OCI-LY3 (cell line): ENCODE data around the gene C2orf76.

ENCODE experiments used
- H2AFZ ChIP-seq: fragments of 200-600, 300-600 bp; shearing (Covaris generic); 2 replicates; pipeline ENCODE4 v1.6.0; 2014; ENCODE audit warnings: antibody characterized with exemption, low read depth, low read length
- H3K27ac ChIP-seq: fragments of 200-600, 300-600 bp; sonication (generic); 2 replicates; pipeline ENCODE4 v1.5.1; 2014; ENCODE audit warnings: mild to moderate bottlenecking, low read length, moderate library complexity, mixed read lengths
- H3K27me3 ChIP-seq: fragments of 200-600, 300-600 bp; sonication (generic); 2 replicates; pipeline ENCODE4 v1.6.1; 2014; ENCODE audit warnings: low read depth, low read length, mixed read lengths
- H3K36me3 ChIP-seq: fragments of 200-600, 300-600 bp; sonication (generic); replicated peaks from 2 replicates; pipeline ENCODE3; 2014; ENCODE audit warnings: low read depth, low read length, mixed read lengths
- H3K4me1 ChIP-seq: fragments of 300-600, 200-600 bp; sonication (generic); 2 replicates; pipeline ENCODE4 v1.6.1; 2014; ENCODE audit warnings: low read length, mixed read lengths
- H3K4me2 ChIP-seq: fragments of 200-600, 300-600 bp; sonication (generic); 2 replicates; pipeline ENCODE4 v1.6.1; 2014; ENCODE audit warnings: low read length, mixed read lengths
- H3K4me3 ChIP-seq: fragments of 300-600, 200-600 bp; sonication (generic); 2 replicates; pipeline ENCODE4 v1.5.1; 2014; ENCODE audit warnings: antibody characterized with exemption, mild to moderate bottlenecking, low read length, moderate library complexity
- H3K79me2 ChIP-seq: fragments of 300-600, 200-600 bp; shearing (Covaris generic); 2 replicates; pipeline ENCODE4 v1.6.1; 2014; ENCODE audit warnings: mild to moderate bottlenecking, low read length, mixed read lengths
- H3K9ac ChIP-seq: fragments of 300-600, 200-600 bp; shearing (Covaris generic); 2 replicates; pipeline ENCODE4 v1.6.0; 2014; ENCODE audit warnings: mild to moderate bottlenecking, low read length, moderate library complexity
- H3K9me3 ChIP-seq: fragments of 200-600, 300-600 bp; shearing (Covaris generic); 2 replicates; pipeline ENCODE4 v1.6.1; 2014; ENCODE audit warnings: low read length, mixed read lengths; ENCODE audit not compliant: insufficient read depth
- H4K20me1 ChIP-seq: fragments of 200-600, 300-600 bp; sonication (generic); 2 replicates; pipeline ENCODE4 v1.6.1; 2016; ENCODE audit warnings: low read length, mixed read lengths; ENCODE audit not compliant: insufficient read depth
- EZH2phosphoT487 ChIP-seq: fragments of 200-600 bp; shearing (Covaris generic); IDR thresholded peaks from 2 replicates; pipeline ENCODE4 v1.6.1; 2018; ENCODE audit warnings: antibody characterized with exemption, mixed run types, low read depth
- TF ChIP-seq, protein P1 (sequence below): fragments of 200-600, 300-600 bp; sonication (generic); IDR thresholded peaks from 2 replicates; pipeline ENCODE4 v1.5.1; 2014; ENCODE audit warnings: antibody characterized with exemption, low read length, low read depth

C2orf76 gene

DNA sequence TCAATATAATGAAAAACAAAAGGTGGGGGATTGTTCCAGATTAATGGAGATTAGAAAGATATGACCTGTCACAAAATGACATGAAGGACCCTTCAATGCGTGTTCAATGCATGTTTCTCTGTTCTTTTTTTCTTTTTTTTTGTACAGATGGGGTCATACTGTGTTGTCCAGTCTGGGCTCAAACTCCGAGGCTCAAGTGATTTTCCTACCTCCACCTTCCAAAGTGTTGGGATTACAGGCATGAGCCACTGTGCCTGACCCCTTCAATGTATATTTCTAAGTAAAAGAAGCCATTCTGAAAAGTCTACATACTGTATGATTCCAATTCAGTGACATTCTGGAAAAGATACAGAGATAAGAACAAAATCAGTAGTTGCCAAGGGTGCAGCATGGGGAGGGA is 32.8 kb downstream of the C2orf76 start:
- Histone ChIP-seq H3K4me1 (peaks cover 1% of the 10 kb centered on the region), H3K9ac (no peak overlapping the region), H3K4me2 (no peak overlapping the region), H2AFZ (no peak overlapping the region), H3K27ac (no peak overlapping the region), H3K27me3 (no peaks in the 10 kb centered on the region), H3K36me3 (no peaks in the 10 kb centered on the region), H4K20me1 (no peaks in the 10 kb centered on the region), H3K79me2 (no peaks in the 10 kb centered on the region), H3K4me3 (no peak overlapping the region), H3K9me3 (no peaks in the 10 kb centered on the region)
- TF ChIP-seq, protein P1, sequence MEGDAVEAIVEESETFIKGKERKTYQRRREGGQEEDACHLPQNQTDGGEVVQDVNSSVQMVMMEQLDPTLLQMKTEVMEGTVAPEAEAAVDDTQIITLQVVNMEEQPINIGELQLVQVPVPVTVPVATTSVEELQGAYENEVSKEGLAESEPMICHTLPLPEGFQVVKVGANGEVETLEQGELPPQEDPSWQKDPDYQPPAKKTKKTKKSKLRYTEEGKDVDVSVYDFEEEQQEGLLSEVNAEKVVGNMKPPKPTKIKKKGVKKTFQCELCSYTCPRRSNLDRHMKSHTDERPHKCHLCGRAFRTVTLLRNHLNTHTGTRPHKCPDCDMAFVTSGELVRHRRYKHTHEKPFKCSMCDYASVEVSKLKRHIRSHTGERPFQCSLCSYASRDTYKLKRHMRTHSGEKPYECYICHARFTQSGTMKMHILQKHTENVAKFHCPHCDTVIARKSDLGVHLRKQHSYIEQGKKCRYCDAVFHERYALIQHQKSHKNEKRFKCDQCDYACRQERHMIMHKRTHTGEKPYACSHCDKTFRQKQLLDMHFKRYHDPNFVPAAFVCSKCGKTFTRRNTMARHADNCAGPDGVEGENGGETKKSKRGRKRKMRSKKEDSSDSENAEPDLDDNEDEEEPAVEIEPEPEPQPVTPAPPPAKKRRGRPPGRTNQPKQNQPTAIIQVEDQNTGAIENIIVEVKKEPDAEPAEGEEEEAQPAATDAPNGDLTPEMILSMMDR, result no peak
- TF ChIP-seq EZH2phosphoT487, result no peak

DNA sequence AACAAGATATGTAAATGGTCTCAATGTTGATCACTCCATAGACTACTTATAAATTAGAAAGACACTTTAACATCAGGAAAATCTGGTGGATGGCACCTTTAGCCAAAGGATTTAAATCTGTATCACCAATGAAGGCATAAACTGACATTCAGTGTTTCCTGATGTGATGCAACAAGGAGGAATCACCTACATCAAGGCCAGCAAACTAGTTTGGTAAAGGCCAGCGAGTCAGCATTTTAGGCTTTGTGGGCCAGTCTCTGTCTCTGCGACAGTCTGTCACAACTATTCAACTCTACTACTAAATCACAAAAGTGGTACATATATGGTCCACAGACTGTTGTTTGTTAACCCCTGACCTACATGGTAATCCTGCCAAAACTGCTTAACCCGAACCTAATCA is 33.3 kb downstream of the C2orf76 start:
- no peak overlapping the region for H3K4me2 ChIP-seq
- TF ChIP-seq, protein P1, result no peak
- TF ChIP-seq EZH2phosphoT487, result no peak
- H4K20me1 ChIP-seq, result no peaks in the 10 kb centered on the region

DNA sequence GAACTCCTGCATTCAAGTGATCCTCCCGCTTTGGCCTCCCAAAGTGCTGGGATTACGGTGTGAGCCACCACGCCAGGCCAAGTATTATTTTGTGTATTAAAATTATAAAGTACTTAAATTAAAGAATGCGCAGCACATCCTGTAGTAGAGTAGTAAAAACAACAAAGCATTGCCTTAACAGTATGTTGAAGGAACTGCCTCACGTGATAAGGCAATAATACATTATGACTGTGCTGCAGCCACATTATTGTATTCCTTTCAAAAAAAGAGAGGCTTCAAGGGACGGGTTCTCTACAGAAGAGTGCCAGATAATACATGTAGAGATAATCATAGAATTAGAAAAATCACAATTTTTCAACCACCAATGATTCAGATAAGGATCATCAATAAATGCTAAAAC is 33.7 kb downstream of the C2orf76 start:
- Histone ChIP-seq H4K20me1 (no peaks in the 10 kb centered on the region), H2AFZ (no peak overlapping the region), H3K9ac (no peak overlapping the region), H3K27me3 (no peaks in the 10 kb centered on the region), H3K79me2 (no peaks in the 10 kb centered on the region), H3K4me3 (no peak overlapping the region), H3K9me3 (no peaks in the 10 kb centered on the region), H3K4me1 (no peaks in the 10 kb centered on the region), H3K36me3 (no peaks in the 10 kb centered on the region), H3K27ac (no peak overlapping the region), H3K4me2 (no peak overlapping the region)
- TF ChIP-seq, protein P1, result no peak
- TF ChIP-seq EZH2phosphoT487, result no peak

More for the DNA sequence above, 33.3 kb downstream of the C2orf76 start:
- H3K27me3 ChIP-seq, result no peaks in the 10 kb centered on the region
- no peak overlapping the region for H2AFZ ChIP-seq
- H3K36me3 ChIP-seq, result no peaks in the 10 kb centered on the region
- no peaks in the 10 kb centered on the region for H3K4me1 ChIP-seq
- no peak overlapping the region for H3K27ac ChIP-seq
- H3K9ac ChIP-seq, result no peak overlapping the region
- no peak overlapping the region for H3K4me3 ChIP-seq
- no peaks in the 10 kb centered on the region for H3K9me3 ChIP-seq
- H3K79me2 ChIP-seq, result no peaks in the 10 kb centered on the region

DNA sequence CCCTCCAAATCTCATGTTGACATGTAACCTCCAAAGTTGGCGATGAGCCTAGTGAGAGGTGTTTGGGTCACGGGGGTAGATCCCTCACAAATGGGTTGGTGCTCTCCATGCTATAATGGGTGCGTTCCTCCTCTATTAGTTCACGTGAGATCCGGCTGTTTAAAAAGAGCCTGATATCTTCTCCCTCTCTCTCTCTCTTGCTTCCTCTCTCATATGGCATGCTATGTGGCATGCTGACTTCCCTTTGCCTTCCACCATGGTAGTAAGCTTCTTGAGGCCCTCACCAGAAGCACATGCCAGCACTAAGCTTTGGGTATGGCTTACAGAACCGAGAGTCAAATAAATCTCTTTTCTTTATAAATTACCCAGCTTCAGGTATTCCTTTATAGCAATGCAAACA is 39.2 kb downstream of the C2orf76 start:
- no peaks in the 10 kb centered on the region for H3K9me3 ChIP-seq
- no peaks in the 10 kb centered on the region for H4K20me1 ChIP-seq
- H3K9ac ChIP-seq, result no peak overlapping the region
- no peaks in the 10 kb centered on the region for H3K79me2 ChIP-seq
- H3K36me3 ChIP-seq, result no peaks in the 10 kb centered on the region
- H3K4me2 ChIP-seq, result no peak overlapping the region
- H3K4me1 ChIP-seq, result no peaks in the 10 kb centered on the region
- H3K27ac ChIP-seq, result no peak overlapping the region
- H3K27me3 ChIP-seq, result no peaks in the 10 kb centered on the region
- no peak overlapping the region for H3K4me3 ChIP-seq
- no peak overlapping the region for H2AFZ ChIP-seq
- TF ChIP-seq, protein P1, result no peak
